Testis (tissue), 3 donors: ENCODE measurements around the gene DHRS2. TPM values are rescaled to one million over a fixed set of nuclear protein-coding genes. Genes with fewer than 3 reads are reported as not detected.

Experiments
- DNase-seq: peaks from one replicate; pipeline ENCODE4 v3.0.0-alpha.2; 2019
- H3K27ac ChIP-seq, 2 donors: fragments of 200-600 bp; sonication (generic); one replicate each; pipeline ENCODE4 v1.5.1; 2019
- H3K27me3 ChIP-seq: fragments of 200-600 bp; sonication (generic); one replicate; pipeline ENCODE4 v1.5.1; 2019
- H3K36me3 ChIP-seq: fragments of 200-600 bp; sonication (generic); one replicate; pipeline ENCODE4 v1.5.1; 2017; ENCODE audit warnings: low read depth; ENCODE audit errors: missing control alignments
- H3K4me1 ChIP-seq: fragments of 200-600 bp; sonication (generic); one replicate; pipeline ENCODE4 v1.5.1; 2019
- H3K4me3 ChIP-seq, 2 donors: fragments of 200-600 bp; sonication (generic); one replicate each; pipeline ENCODE4 v1.5.1; 2017 to 2019
- H3K9me3 ChIP-seq: fragments of 200-600 bp; sonication (generic); one replicate; pipeline ENCODE4 v1.5.1; 2017
- POLR2A ChIP-seq: fragments of 450-650 bp; IDR thresholded peaks from one replicate; pipeline ENCODE4 v1.6.1; 2017; ENCODE audit warnings: antibody characterized with exemption, mild to moderate bottlenecking, moderate library complexity
- WGBS, 2 donors: methylation state at CpG; one replicate each; pipeline ENCODE4 v1.1.5; 2018; 5-methylcytosine and 5-hydroxymethylcytosine counted together
- intact Hi-C: fragments of 100-400 bp; cut with DNase I; formaldehyde crosslinking; loops from one replicate; pipeline ENCODE4 v1.15.1; 2023; ENCODE audit warnings: low total_unique reads
- polyA plus RNA-seq: library from polyadenylated mRNA; stranded (reverse); fragments of 350-450 nt; fragmentation: Illumina TruSeq; extraction: RNeasy Lipid Tissue Mini Kit (QIAGEN cat#74804); gene quantifications from one replicate; pipeline ENCODE4 v1.2.3, GENCODE V29; 2014; ENCODE audit warnings: low read depth, low replicate concordance; ENCODE audit not compliant: insufficient read depth
- total RNA-seq, 2 donors: library from RNA; depleted of rRNA; stranded (reverse); fragments of >200 nt; gene quantifications; one replicate each; pipeline ENCODE4 v1.2.3, GENCODE V29; 2016
- TF ChIP-seq, protein P1 (sequence below), 3 experiments: fragments of 450-650 bp in 2 of 3; fragments of 200-600 bp in 1 of 3; sonication (generic) in 1 of 3; IDR thresholded peaks; one replicate each; pipeline ENCODE4 v1.5.1; 2016 to 2019; ENCODE audit warnings: antibody characterized with exemption in 3 of 3, mild to moderate bottlenecking in 2 of 3, moderate library complexity in 1 of 3

Gene DHRS2
- total and polyA plus RNA-seq, 3 donors from 2014 or later = 3.3 to 6.1 (median 4.1) TPM

DNA sequence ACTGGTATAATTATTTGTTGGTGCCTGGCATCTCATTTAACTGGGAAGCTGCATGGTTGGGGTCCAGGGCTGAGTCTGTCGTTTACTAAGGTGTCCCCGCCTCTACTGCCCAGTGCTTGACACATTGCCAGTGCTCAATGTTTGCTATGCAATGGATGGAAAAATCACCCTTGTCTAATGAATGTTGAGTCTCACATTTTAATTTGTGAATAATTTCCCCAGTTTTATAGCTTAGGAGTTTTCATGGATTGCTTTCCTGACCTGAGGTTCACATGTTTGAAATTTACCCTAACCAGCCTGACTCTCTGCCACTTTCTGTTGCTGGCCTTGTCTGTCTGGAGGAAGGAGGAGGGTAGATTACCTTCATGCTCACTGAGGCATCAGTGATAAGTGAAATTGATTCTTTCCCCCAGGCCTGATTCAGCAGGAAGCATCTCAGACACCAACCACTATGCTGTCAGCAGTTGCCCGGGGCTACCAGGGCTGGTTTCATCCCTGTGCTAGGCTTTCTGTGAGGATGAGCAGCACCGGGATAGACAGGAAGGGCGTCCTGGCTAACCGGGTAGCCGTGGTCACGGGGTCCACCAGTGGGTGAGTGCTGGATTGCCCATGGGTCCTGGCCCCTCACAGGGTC lies 2.4 kb downstream of the DHRS2 start:
- H3K27ac ChIP-seq = no peak overlapping the region
- no peaks in the 10 kb centered on the region for H3K27me3 ChIP-seq
- H3K36me3 ChIP-seq = no peaks in the 10 kb centered on the region
- intact Hi-C loops = no loop called here
- WGBS, 2 donors = 92% methylated on average over 8 of the region's 8 CpGs
- H3K4me3 ChIP-seq = no peak overlapping the region
- H3K9me3 ChIP-seq = no peaks in the 10 kb centered on the region
- peaks cover 5% of the 10 kb centered on the region for H3K4me1 ChIP-seq
- TF ChIP-seq POLR2A = no peak
- TF ChIP-seq, protein P1, sequence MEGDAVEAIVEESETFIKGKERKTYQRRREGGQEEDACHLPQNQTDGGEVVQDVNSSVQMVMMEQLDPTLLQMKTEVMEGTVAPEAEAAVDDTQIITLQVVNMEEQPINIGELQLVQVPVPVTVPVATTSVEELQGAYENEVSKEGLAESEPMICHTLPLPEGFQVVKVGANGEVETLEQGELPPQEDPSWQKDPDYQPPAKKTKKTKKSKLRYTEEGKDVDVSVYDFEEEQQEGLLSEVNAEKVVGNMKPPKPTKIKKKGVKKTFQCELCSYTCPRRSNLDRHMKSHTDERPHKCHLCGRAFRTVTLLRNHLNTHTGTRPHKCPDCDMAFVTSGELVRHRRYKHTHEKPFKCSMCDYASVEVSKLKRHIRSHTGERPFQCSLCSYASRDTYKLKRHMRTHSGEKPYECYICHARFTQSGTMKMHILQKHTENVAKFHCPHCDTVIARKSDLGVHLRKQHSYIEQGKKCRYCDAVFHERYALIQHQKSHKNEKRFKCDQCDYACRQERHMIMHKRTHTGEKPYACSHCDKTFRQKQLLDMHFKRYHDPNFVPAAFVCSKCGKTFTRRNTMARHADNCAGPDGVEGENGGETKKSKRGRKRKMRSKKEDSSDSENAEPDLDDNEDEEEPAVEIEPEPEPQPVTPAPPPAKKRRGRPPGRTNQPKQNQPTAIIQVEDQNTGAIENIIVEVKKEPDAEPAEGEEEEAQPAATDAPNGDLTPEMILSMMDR (IDR thresholded peaks at IDR 0.05) = no peak
- DNase-seq = no peak

DNA sequence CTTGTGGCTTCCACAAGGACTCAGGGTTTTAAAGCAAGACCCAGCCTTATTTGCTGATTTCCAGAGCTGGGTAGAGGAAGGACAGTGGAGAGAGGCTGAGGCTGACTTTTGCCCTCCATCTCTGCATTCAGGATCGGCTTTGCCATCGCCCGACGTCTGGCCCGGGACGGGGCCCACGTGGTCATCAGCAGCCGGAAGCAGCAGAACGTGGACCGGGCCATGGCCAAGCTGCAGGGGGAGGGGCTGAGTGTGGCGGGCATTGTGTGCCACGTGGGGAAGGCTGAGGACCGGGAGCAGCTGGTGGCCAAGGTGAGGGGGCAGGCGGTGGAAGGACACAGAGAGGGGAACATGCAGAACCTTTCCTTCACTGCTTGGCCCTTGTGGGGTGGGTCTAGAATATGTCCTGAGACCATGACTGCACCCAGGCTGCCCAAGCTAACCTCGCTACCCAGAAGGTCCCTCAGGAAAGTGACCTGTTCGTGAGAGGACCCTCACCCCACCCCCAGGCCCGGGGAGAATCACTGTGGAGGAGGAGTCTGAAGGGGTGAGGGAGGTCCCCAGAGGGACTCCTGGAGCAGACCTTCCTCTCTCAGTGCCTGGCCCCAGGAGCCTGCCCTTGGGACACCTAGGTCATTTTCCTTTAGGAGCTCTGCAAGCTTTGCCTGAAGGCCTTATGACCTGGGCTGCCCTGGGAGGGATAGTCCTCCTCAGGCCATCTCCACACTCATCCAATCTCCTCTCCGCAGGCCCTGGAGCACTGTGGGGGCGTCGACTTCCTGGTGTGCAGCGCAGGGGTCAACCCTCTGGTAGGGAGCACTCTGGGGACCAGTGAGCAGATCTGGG lies 3.1 kb downstream of the DHRS2 start:
- peaks cover 5% of the 10 kb centered on the region for H3K4me1 ChIP-seq
- no peak overlapping the region for H3K4me3 ChIP-seq
- WGBS, 2 donors = 83 to 87% methylated on average over 12 to 21 of the region's 21 CpGs
- no peaks in the 10 kb centered on the region for H3K36me3 ChIP-seq
- TF ChIP-seq, protein P1 (IDR thresholded peaks at IDR 0.05) = no peak
- no peak for TF ChIP-seq POLR2A
- H3K9me3 ChIP-seq = no peaks in the 10 kb centered on the region
- no peak for DNase-seq
- intact Hi-C loops = no loop called here
- no peaks in the 10 kb centered on the region for H3K27me3 ChIP-seq
- H3K27ac ChIP-seq = peak overlapping the region in 1 of 2 donors; percentile 39

DNA sequence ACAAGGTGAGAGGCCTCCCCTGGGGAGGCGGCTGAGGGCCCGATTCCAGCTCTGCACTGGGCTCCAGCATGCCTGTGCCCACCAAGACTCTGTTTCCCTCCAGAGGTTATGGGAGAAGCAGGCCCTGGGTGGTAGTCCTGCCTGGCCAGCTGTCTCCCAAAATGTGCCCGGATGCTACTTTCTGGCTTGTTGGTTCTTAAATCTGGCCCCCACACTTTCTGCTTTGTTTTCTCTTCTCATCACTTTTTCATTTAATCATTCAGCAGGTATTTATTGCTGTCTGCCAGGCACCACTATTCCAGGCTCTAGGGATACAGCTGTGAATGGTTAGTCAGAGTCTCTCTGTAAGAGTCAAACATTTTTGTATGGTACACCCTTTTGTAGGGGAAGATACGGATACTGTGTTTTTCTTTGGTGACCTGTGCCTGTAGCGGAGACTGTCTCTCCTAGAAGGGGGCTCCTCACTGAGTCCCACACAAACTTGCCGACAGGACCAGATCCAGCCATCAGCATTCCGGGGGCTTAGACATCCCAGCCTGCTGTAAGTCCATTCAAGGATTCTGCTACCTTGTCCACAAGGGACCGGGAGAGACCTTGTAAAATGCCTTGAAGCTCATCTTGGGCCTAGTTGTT lies 3.8 kb downstream of the DHRS2 start:
- DNase-seq = no peak
- TF ChIP-seq, protein P1 (IDR thresholded peaks at IDR 0.05) = no peak
- no peak for TF ChIP-seq POLR2A
- 55 to 60% methylated on average over 8 of the region's 8 CpGs for WGBS, 2 donors
- no peaks in the 10 kb centered on the region for H3K36me3 ChIP-seq
- H3K27ac ChIP-seq = peak overlapping the region in 1 of 2 donors; percentile 55
- no peaks in the 10 kb centered on the region for H3K27me3 ChIP-seq
- H3K4me3 ChIP-seq = no peak overlapping the region
- peaks cover 5% of the 10 kb centered on the region for H3K4me1 ChIP-seq
- H3K9me3 ChIP-seq = no peaks in the 10 kb centered on the region
- intact Hi-C loops = no loop called here

DNA sequence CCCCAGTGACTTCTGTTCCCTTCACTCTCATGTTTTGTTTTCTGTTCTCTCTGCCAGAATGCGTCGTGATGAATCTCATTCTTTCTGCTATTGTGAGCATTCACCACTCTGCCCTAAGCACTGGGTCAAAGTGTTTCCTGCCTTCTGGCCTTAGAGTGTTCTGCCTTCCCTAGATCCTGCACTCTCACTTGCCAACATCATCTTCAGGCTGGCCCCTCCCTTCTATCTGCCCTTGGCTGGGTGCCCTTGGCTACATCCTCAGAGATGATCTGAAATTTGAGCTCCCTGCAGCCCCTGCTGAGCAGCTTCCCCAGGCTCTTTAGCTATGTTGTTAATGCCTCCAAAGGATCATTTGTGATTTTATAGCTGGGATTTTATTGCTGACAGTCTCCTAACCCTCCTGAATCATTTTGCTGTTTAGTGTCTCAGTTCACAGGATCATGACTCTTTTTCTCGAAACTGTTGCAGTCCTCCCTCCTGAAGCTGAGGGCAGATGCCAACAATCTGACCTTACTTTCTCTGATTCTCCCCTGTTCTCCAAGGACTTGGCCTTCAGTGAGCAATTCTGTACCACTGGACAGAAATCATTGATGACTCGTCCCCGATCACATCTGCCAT lies 4.5 kb downstream of the DHRS2 start:
- Histone ChIP-seq H3K4me3 (no peak overlapping the region), H3K27ac (peak overlapping the region in 1 of 2 donors; percentile 55), H3K9me3 (no peaks in the 10 kb centered on the region), H3K4me1 (peaks cover 5% of the 10 kb centered on the region), H3K36me3 (no peaks in the 10 kb centered on the region), H3K27me3 (no peaks in the 10 kb centered on the region)
- WGBS, 2 donors = 25 to 28% methylated on average over 5 of the region's 5 CpGs
- intact Hi-C loops = no loop called here
- no peak for TF ChIP-seq POLR2A
- TF ChIP-seq, protein P1 (IDR thresholded peaks at IDR 0.05) = no peak
- DNase-seq = peak; percentile 78
